ENCODE measurements around the gene MYRIP.
"Not testable (repeated sequence)": the region's sequence is repeated elsewhere in the genome, so short reads cannot be mapped to it uniquely, and the experiment has no call there.

Gene MYRIP

GRCh38 chr3:40045051-40045450 is 235.6 kb downstream of the MYRIP start:
- DNase-seq = no peak

- DNase-seq = no peak
These were observed 236.7 kb downstream of the MYRIP start for GRCh38 chr3:40046149-40046548.

GRCh38 chr3:40047406-40047805 is 238.0 kb downstream of the MYRIP start:
- no peak for DNase-seq

- no peak for DNase-seq
These were observed 244.3 kb downstream of the MYRIP start for GRCh38 chr3:40053663-40054062.

GRCh38 chr3:40054568-40055222 is 245.3 kb downstream of the MYRIP start:
- DNase-seq = no peak

GRCh38 chr3:40055361-40055760 is 246.0 kb downstream of the MYRIP start:
- no peak for DNase-seq

- DNase-seq = no peak
These were observed 246.5 kb downstream of the MYRIP start for GRCh38 chr3:40055956-40056355.

- no peak for DNase-seq
These were observed 247.7 kb downstream of the MYRIP start for GRCh38 chr3:40057077-40057476.

GRCh38 chr3:40057786-40058185 is 248.4 kb downstream of the MYRIP start:
- DNase-seq = no peak

GRCh38 chr3:40068636-40069035 is 259.2 kb downstream of the MYRIP start:
- DNase-seq = no peak

GRCh38 chr3:40070816-40071215 is 261.4 kb downstream of the MYRIP start:
- DNase-seq = no peak

GRCh38 chr3:40071683-40072238 is 262.4 kb downstream of the MYRIP start:
- DNase-seq = no peak

GRCh38 chr3:40073310-40074007 is 264.1 kb downstream of the MYRIP start:
- DNase-seq = no peak

GRCh38 chr3:40077139-40077538 is 267.7 kb downstream of the MYRIP start:
- DNase-seq = not testable (repeated sequence)

- not testable (repeated sequence) for DNase-seq
These were observed 268.6 kb downstream of the MYRIP start for GRCh38 chr3:40077828-40078492.

GRCh38 chr3:40078590-40078989 is 269.2 kb downstream of the MYRIP start:
- DNase-seq = no peak

GRCh38 chr3:40079203-40079846 is 269.9 kb downstream of the MYRIP start:
- DNase-seq = no peak

- no peak for DNase-seq
These were observed 270.4 kb downstream of the MYRIP start for GRCh38 chr3:40079847-40080240.

GRCh38 chr3:40083066-40083465 is 273.7 kb downstream of the MYRIP start:
- DNase-seq = no peak

- not testable (repeated sequence) for DNase-seq
These were observed 275.0 kb downstream of the MYRIP start for GRCh38 chr3:40084424-40084823.

GRCh38 chr3:40086890-40087883 is 277.8 kb downstream of the MYRIP start:
- peak; percentile 2 for DNase-seq
